OCI-LY1 (cell line): Measurements from ENCODE around the gene RNF19B.

Source experiments
- H2AFZ ChIP-seq: fragments of 200-600 bp; sonication (generic), shearing (Covaris generic); 2 replicates; pipeline ENCODE4 v1.6.0; 2014; ENCODE audit warnings: antibody characterized with exemption, mild to moderate bottlenecking, low read length
- H3F3A ChIP-seq: fragments of 200-600 bp; sonication (generic), shearing (Covaris generic); 2 replicates; pipeline ENCODE4 v1.6.0; 2014; ENCODE audit warnings: mild to moderate bottlenecking, antibody characterized with exemption, low read length, moderate library complexity; ENCODE audit not compliant: insufficient read depth
- H3K27ac ChIP-seq: fragments of 200-600 bp; sonication (generic); 2 replicates; pipeline ENCODE4 v1.5.1; 2014; ENCODE audit warnings: low read length, mixed run types, mild to moderate bottlenecking, low read depth; ENCODE audit not compliant: poor library complexity, severe bottlenecking
- H3K27me3 ChIP-seq: fragments of 200-600 bp; sonication (generic); 2 replicates; pipeline ENCODE4 v1.6.0; 2014; ENCODE audit warnings: antibody characterized with exemption, mild to moderate bottlenecking, low read length, moderate library complexity; ENCODE audit not compliant: insufficient read depth
- H3K36me3 ChIP-seq: fragments of 200-600 bp; sonication (generic); 2 replicates; pipeline ENCODE4 v1.6.1; 2014; ENCODE audit warnings: mild to moderate bottlenecking, antibody characterized with exemption, low read length, moderate library complexity, mixed read lengths; ENCODE audit not compliant: insufficient read depth
- H3K4me1 ChIP-seq: fragments of 200-600 bp; sonication (generic); 2 replicates; pipeline ENCODE4 v1.5.1; 2014; ENCODE audit warnings: mild to moderate bottlenecking, low read length, moderate library complexity; ENCODE audit not compliant: insufficient read depth, severe bottlenecking
- H3K4me2 ChIP-seq: fragments of 200-600 bp; sonication (generic), shearing (Covaris generic); 2 replicates; pipeline ENCODE4 v1.6.1; 2014; ENCODE audit warnings: low read length
- H3K4me3 ChIP-seq: fragments of 200-600 bp; sonication (generic); 2 replicates; pipeline ENCODE4 v1.5.1; 2014; ENCODE audit warnings: low read length, low read depth, mild to moderate bottlenecking, mixed read lengths; ENCODE audit not compliant: poor library complexity, severe bottlenecking
- H3K79me2 ChIP-seq: fragments of 200-600 bp; shearing (Covaris generic); 2 replicates; pipeline ENCODE4 v1.6.1; 2016; ENCODE audit warnings: mixed run types, low read length, mixed read lengths; ENCODE audit not compliant: insufficient read depth
- H3K9ac ChIP-seq: fragments of 200-600 bp; sonication (generic), shearing (Covaris generic); 2 replicates; pipeline ENCODE4 v1.6.1; 2014; ENCODE audit warnings: mild to moderate bottlenecking, low read length, mixed read lengths
- H3K9me2 ChIP-seq: fragments of 200-600 bp; sonication (generic), shearing (Covaris generic); 2 replicates; pipeline ENCODE4 v1.6.1; 2014; ENCODE audit warnings: low read depth, mild to moderate bottlenecking, low read length, mixed read lengths
- H3K9me3 ChIP-seq: fragments of 200-600 bp; shearing (Covaris generic); 2 replicates; pipeline ENCODE4 v1.6.1; 2014; ENCODE audit warnings: low read length, mixed read lengths
- H4K20me1 ChIP-seq: fragments of 200-600 bp; sonication (generic), shearing (Covaris generic); 2 replicates; pipeline ENCODE4 v1.6.0; 2016; ENCODE audit warnings: mild to moderate bottlenecking, low read length; ENCODE audit not compliant: insufficient read depth
- EZH2 ChIP-seq: fragments of 200-600 bp; sonication (generic), shearing (Covaris generic); IDR thresholded peaks from 2 replicates; pipeline ENCODE4 v1.8.0; 2017; ENCODE audit warnings: borderline replicate concordance, mixed run types, mild to moderate bottlenecking, antibody characterized with exemption, low read length, moderate library complexity, mixed read lengths
- TF ChIP-seq, protein P1 (sequence below): fragments of 200-600 bp; sonication (generic), shearing (Covaris generic); IDR thresholded peaks from 2 replicates; pipeline ENCODE4 v1.5.1; 2017; ENCODE audit warnings: mild to moderate bottlenecking, antibody characterized with exemption, low read length, moderate library complexity, mixed read lengths

The RNF19B gene

DNA sequence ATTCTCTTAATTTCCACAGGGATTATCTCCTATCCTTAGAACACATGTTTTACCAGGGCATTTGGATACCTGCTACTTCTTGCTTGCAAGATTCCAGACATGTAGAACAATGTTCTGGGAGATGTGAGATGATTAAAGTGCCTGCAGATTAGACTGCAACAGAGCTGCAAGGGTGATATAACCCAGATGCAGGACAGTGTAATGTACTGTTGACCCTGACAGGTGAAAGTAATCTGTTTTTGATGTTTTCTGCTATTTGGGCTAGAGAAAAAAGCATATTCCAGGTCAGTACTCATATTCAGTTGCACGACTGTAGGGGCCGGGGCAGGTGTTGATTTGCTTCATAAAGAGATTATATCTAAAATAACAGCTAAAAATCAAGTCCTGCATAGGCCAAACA, 36.3 kb downstream of the RNF19B start:
- no peaks in the 10 kb centered on the region for H4K20me1 ChIP-seq
- no peaks in the 10 kb centered on the region for H3K36me3 ChIP-seq
- no peaks in the 10 kb centered on the region for H3K9me3 ChIP-seq
- no peak for TF ChIP-seq EZH2
- TF ChIP-seq, protein P1, sequence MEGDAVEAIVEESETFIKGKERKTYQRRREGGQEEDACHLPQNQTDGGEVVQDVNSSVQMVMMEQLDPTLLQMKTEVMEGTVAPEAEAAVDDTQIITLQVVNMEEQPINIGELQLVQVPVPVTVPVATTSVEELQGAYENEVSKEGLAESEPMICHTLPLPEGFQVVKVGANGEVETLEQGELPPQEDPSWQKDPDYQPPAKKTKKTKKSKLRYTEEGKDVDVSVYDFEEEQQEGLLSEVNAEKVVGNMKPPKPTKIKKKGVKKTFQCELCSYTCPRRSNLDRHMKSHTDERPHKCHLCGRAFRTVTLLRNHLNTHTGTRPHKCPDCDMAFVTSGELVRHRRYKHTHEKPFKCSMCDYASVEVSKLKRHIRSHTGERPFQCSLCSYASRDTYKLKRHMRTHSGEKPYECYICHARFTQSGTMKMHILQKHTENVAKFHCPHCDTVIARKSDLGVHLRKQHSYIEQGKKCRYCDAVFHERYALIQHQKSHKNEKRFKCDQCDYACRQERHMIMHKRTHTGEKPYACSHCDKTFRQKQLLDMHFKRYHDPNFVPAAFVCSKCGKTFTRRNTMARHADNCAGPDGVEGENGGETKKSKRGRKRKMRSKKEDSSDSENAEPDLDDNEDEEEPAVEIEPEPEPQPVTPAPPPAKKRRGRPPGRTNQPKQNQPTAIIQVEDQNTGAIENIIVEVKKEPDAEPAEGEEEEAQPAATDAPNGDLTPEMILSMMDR: no peak
- no peak overlapping the region for H2AFZ ChIP-seq
- H3F3A ChIP-seq: no peaks in the 10 kb centered on the region
- 0 out of 2 replicates have a peak, but pooled peaks cover 4% of the 10 kb centered on the region for H3K27me3 ChIP-seq
- H3K27ac ChIP-seq: no peak overlapping the region
- H3K79me2 ChIP-seq: no peaks in the 10 kb centered on the region
- H3K9me2 ChIP-seq: no peaks in the 10 kb centered on the region
- H3K4me2 ChIP-seq: no peak overlapping the region
- no peaks in the 10 kb centered on the region for H3K4me1 ChIP-seq
- no peak overlapping the region for H3K9ac ChIP-seq
- H3K4me3 ChIP-seq: no peak overlapping the region

- Histone ChIP-seq H3F3A (no peaks in the 10 kb centered on the region), H3K79me2 (no peaks in the 10 kb centered on the region), H4K20me1 (no peaks in the 10 kb centered on the region), H3K4me2 (no peak overlapping the region), H3K4me1 (no peaks in the 10 kb centered on the region), H3K27ac (no peak overlapping the region), H3K4me3 (no peak overlapping the region), H3K36me3 (no peaks in the 10 kb centered on the region), H3K9me2 (no peaks in the 10 kb centered on the region), H3K9me3 (no peaks in the 10 kb centered on the region), H3K9ac (no peak overlapping the region), H3K27me3 (0 out of 2 replicates have a peak, but pooled peaks cover 4% of the 10 kb centered on the region), H2AFZ (no peak overlapping the region)
- TF ChIP-seq, protein P1: no peak
- no peak for TF ChIP-seq EZH2
These were observed 37.2 kb downstream of the RNF19B start for GRCh38 chr1:32927441-32927840.

GRCh38 chr1:32926562-32926961, 38.0 kb downstream of the RNF19B start:
- H4K20me1 ChIP-seq: no peaks in the 10 kb centered on the region
- H3K36me3 ChIP-seq: no peaks in the 10 kb centered on the region
- H3K79me2 ChIP-seq: no peaks in the 10 kb centered on the region
- H3K9me2 ChIP-seq: no peaks in the 10 kb centered on the region
- no peak overlapping the region for H3K27ac ChIP-seq
- 0 out of 2 replicates have a peak, but pooled peaks cover 4% of the 10 kb centered on the region for H3K27me3 ChIP-seq
- H3F3A ChIP-seq: no peaks in the 10 kb centered on the region
- H3K4me3 ChIP-seq: no peak overlapping the region
- H3K4me2 ChIP-seq: no peak overlapping the region
- H3K9ac ChIP-seq: no peak overlapping the region
- H2AFZ ChIP-seq: no peak overlapping the region
- no peaks in the 10 kb centered on the region for H3K4me1 ChIP-seq
- TF ChIP-seq, protein P1: no peak
- no peak for TF ChIP-seq EZH2
- H3K9me3 ChIP-seq: no peaks in the 10 kb centered on the region
